ENCODE measurements around the gene RFX7. TPM values are rescaled to one million over a fixed set of nuclear protein-coding genes. Genes with fewer than 3 reads are reported as not detected.

The RFX7 gene
- total RNA-seq, 1 experiment from 2014 or later = 34.4 TPM

- Histone ChIP-seq H3K4me3 (ENCODE audit: low read depth, low read length, poor library complexity, severe bottlenecking) (no peak overlapping the region), H3K27ac (ENCODE audit: low read depth, low read length, poor library complexity, severe bottlenecking) (no peak overlapping the region), H3K4me1 (ENCODE audit: insufficient read depth, low read length, poor library complexity, severe bottlenecking) (no peaks in the 10 kb centered on the region), H3K9me3 (ENCODE audit: low read depth, low read length, poor library complexity, severe bottlenecking) (no peaks in the 10 kb centered on the region), H3K27me3 (replicated peaks; ENCODE audit: insufficient read depth, low read depth, low read length, poor library complexity) (no peaks in the 10 kb centered on the region), H3K36me3 (ENCODE audit: insufficient read depth, low read length, poor library complexity, severe bottlenecking) (no peaks in the 10 kb centered on the region)
- ChIA-PET CTCF (no interaction called here), POLR2A (ENCODE audit: low non-redundant PET) (no interaction called here)
- DNase-seq (ENCODE audit: low spot score) = no peak
- no TSS peak for BruUV-seq (replicated peaks)
- intact Hi-C loops (cut with micrococcal nuclease; ENCODE audit: unreplicated experiment) = no loop called here
- TF ChIP-seq EZH2 (IDR thresholded peaks at IDR 0.05; ENCODE audit: borderline replicate concordance, low read depth, low read length, poor library complexity, severe bottlenecking) (no peak), CTCF (conservative IDR thresholded peaks at IDR 0.05; ENCODE audit: low read depth, low read length) (no peak)
Measured at GRCh38 chr15:56291741-56292140, 48.1 kb upstream of the RFX7 start.

- TF ChIP-seq CTCF (conservative IDR thresholded peaks at IDR 0.05; ENCODE audit: low read depth, low read length) = peak; percentile 37
- TF ChIP-seq EZH2 (IDR thresholded peaks at IDR 0.05; ENCODE audit: borderline replicate concordance, low read depth, low read length, poor library complexity, severe bottlenecking) = no peak
- H3K27me3 ChIP-seq (replicated peaks; ENCODE audit: insufficient read depth, low read depth, low read length, poor library complexity) = no peaks in the 10 kb centered on the region
- intact Hi-C loops (cut with micrococcal nuclease; ENCODE audit: unreplicated experiment) = no loop called here
- H3K36me3 ChIP-seq (ENCODE audit: insufficient read depth, low read length, poor library complexity, severe bottlenecking) = no peaks in the 10 kb centered on the region
- H3K4me3 ChIP-seq (ENCODE audit: low read depth, low read length, poor library complexity, severe bottlenecking) = no peak overlapping the region
- H3K9me3 ChIP-seq (ENCODE audit: low read depth, low read length, poor library complexity, severe bottlenecking) = no peaks in the 10 kb centered on the region
- ChIA-PET POLR2A (ENCODE audit: low non-redundant PET) (no interaction called here), CTCF (no interaction called here)
- no peak overlapping the region for H3K27ac ChIP-seq (ENCODE audit: low read depth, low read length, poor library complexity, severe bottlenecking)
- BruUV-seq (replicated peaks) = no TSS peak
- DNase-seq (ENCODE audit: low spot score) = peak; percentile 4
- no peaks in the 10 kb centered on the region for H3K4me1 ChIP-seq (ENCODE audit: insufficient read depth, low read length, poor library complexity, severe bottlenecking)
Measured at GRCh38 chr15:56286213-56286612, 42.5 kb upstream of the RFX7 start.

- TF ChIP-seq CTCF (conservative IDR thresholded peaks at IDR 0.05; ENCODE audit: low read depth, low read length) (no peak), EZH2 (IDR thresholded peaks at IDR 0.05; ENCODE audit: borderline replicate concordance, low read depth, low read length, poor library complexity, severe bottlenecking) (no peak)
- no peak for DNase-seq (ENCODE audit: low spot score)
- H3K4me1 ChIP-seq (ENCODE audit: insufficient read depth, low read length, poor library complexity, severe bottlenecking) = no peaks in the 10 kb centered on the region
- H3K9me3 ChIP-seq (ENCODE audit: low read depth, low read length, poor library complexity, severe bottlenecking) = no peaks in the 10 kb centered on the region
- intact Hi-C loops (cut with micrococcal nuclease; ENCODE audit: unreplicated experiment) = no loop called here
- no peak overlapping the region for H3K4me3 ChIP-seq (ENCODE audit: low read depth, low read length, poor library complexity, severe bottlenecking)
- H3K36me3 ChIP-seq (ENCODE audit: insufficient read depth, low read length, poor library complexity, severe bottlenecking) = no peaks in the 10 kb centered on the region
- CTCF ChIA-PET = no interaction called here
- POLR2A ChIA-PET (ENCODE audit: low non-redundant PET) = no interaction called here
- no TSS peak for BruUV-seq (replicated peaks)
- H3K27ac ChIP-seq (ENCODE audit: low read depth, low read length, poor library complexity, severe bottlenecking) = no peak overlapping the region
- no peaks in the 10 kb centered on the region for H3K27me3 ChIP-seq (replicated peaks; ENCODE audit: insufficient read depth, low read depth, low read length, poor library complexity)
Measured at GRCh38 chr15:56281145-56281544, 37.5 kb upstream of the RFX7 start.
